ENCODE results near the gene KIF7.

The KIF7 gene

GRCh38 chr15:89627256-89627970 is 27.9 kb downstream of the KIF7 start:
- Histone ChIP-seq H3K4me1 (ENCODE audit: insufficient read depth, low read length) (no peaks in the 10 kb centered on the region), H3K27me3 (ENCODE audit: control insufficient read depth in 1 of 2, insufficient read depth in 2 of 2, low read length in 2 of 2) (no peaks in the 10 kb centered on the region), H3K27ac (ENCODE audit: low read depth, low read length) (no peak overlapping the region), H3K4me3 (ENCODE audit: low read depth in 1 of 2, low read length in 2 of 2) (no peak overlapping the region), H3K9me3 (ENCODE audit: low read length) (no peaks in the 10 kb centered on the region), H3K9ac (ENCODE audit: low read length) (no peak overlapping the region), H3K36me3 (ENCODE audit: insufficient read depth, low read length) (peaks cover 42% of the 10 kb centered on the region)

GRCh38 chr15:89625716-89626115 is 29.6 kb downstream of the KIF7 start:
- H3K9ac ChIP-seq (ENCODE audit: low read length), result no peak overlapping the region
- no peak overlapping the region for H3K4me3 ChIP-seq (ENCODE audit: low read depth in 1 of 2, low read length in 2 of 2)
- no peaks in the 10 kb centered on the region for H3K27me3 ChIP-seq (ENCODE audit: control insufficient read depth in 1 of 2, insufficient read depth in 2 of 2, low read length in 2 of 2)
- H3K9me3 ChIP-seq (ENCODE audit: low read length), result no peaks in the 10 kb centered on the region
- no peaks in the 10 kb centered on the region for H3K4me1 ChIP-seq (ENCODE audit: insufficient read depth, low read length)
- H3K27ac ChIP-seq (ENCODE audit: low read depth, low read length), result no peak overlapping the region
- peaks cover 25% of the 10 kb centered on the region for H3K36me3 ChIP-seq (ENCODE audit: insufficient read depth, low read length)

GRCh38 chr15:89623165-89623564 is 32.1 kb downstream of the KIF7 start:
- Histone ChIP-seq H3K36me3 (ENCODE audit: insufficient read depth, low read length) (peaks cover 7% of the 10 kb centered on the region), H3K9me3 (ENCODE audit: low read length) (no peaks in the 10 kb centered on the region), H3K27me3 (ENCODE audit: control insufficient read depth in 1 of 2, insufficient read depth in 2 of 2, low read length in 2 of 2) (no peaks in the 10 kb centered on the region), H3K4me3 (ENCODE audit: low read depth in 1 of 2, low read length in 2 of 2) (no peak overlapping the region), H3K27ac (ENCODE audit: low read depth, low read length) (no peak overlapping the region), H3K9ac (ENCODE audit: low read length) (no peak overlapping the region), H3K4me1 (ENCODE audit: insufficient read depth, low read length) (no peaks in the 10 kb centered on the region)

GRCh38 chr15:89621547-89621946 is 33.7 kb downstream of the KIF7 start:
- Histone ChIP-seq H3K9me3 (ENCODE audit: low read length) (no peaks in the 10 kb centered on the region), H3K27me3 (ENCODE audit: control insufficient read depth in 1 of 2, insufficient read depth in 2 of 2, low read length in 2 of 2) (no peaks in the 10 kb centered on the region), H3K4me1 (ENCODE audit: insufficient read depth, low read length) (no peaks in the 10 kb centered on the region), H3K4me3 (ENCODE audit: low read depth in 1 of 2, low read length in 2 of 2) (no peak overlapping the region), H3K9ac (ENCODE audit: low read length) (no peak overlapping the region), H3K27ac (ENCODE audit: low read depth, low read length) (no peak overlapping the region), H3K36me3 (ENCODE audit: insufficient read depth, low read length) (peaks cover 7% of the 10 kb centered on the region)

DNA sequence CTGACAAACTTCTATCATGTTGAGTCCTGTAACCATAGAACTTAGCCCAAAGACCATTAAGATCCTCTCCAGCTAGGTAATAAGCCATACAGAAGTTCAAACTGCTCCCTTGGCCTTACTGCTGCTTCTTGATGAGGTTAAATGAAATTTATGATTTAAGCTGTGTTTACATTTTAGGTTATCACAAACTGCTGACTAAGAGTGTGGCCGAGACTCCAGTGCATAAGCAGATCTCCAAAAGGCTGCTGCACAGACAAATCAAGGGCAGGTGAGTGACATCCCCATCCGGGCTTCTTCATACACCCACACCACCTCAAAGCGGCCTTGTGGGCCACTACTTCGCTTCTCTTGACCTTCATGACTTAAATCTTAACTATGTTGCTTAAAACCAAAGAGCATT is 39.0 kb downstream of the KIF7 start:
- no peaks in the 10 kb centered on the region for H3K9me3 ChIP-seq (ENCODE audit: low read length)
- no peak overlapping the region for H3K27ac ChIP-seq (ENCODE audit: low read depth, low read length)
- no peak overlapping the region for H3K9ac ChIP-seq (ENCODE audit: low read length)
- no peaks in the 10 kb centered on the region for H3K27me3 ChIP-seq (ENCODE audit: control insufficient read depth in 1 of 2, insufficient read depth in 2 of 2, low read length in 2 of 2)
- H3K36me3 ChIP-seq (ENCODE audit: insufficient read depth, low read length), result no peaks in the 10 kb centered on the region
- no peaks in the 10 kb centered on the region for H3K4me1 ChIP-seq (ENCODE audit: insufficient read depth, low read length)
- H3K4me3 ChIP-seq (ENCODE audit: low read depth in 1 of 2, low read length in 2 of 2), result no peak overlapping the region

- Histone ChIP-seq H3K4me1 (ENCODE audit: insufficient read depth, low read length) (no peaks in the 10 kb centered on the region), H3K9me3 (ENCODE audit: low read length) (no peaks in the 10 kb centered on the region), H3K27ac (ENCODE audit: low read depth, low read length) (no peak overlapping the region), H3K36me3 (ENCODE audit: insufficient read depth, low read length) (no peaks in the 10 kb centered on the region), H3K4me3 (ENCODE audit: low read depth in 1 of 2, low read length in 2 of 2) (no peak overlapping the region), H3K9ac (ENCODE audit: low read length) (no peak overlapping the region), H3K27me3 (ENCODE audit: control insufficient read depth in 1 of 2, insufficient read depth in 2 of 2, low read length in 2 of 2) (no peaks in the 10 kb centered on the region)
Measured at GRCh38 chr15:89615135-89615534, 40.1 kb downstream of the KIF7 start.

- Histone ChIP-seq H3K4me1 (ENCODE audit: insufficient read depth, low read length) (no peaks in the 10 kb centered on the region), H3K27ac (ENCODE audit: low read depth, low read length) (no peak overlapping the region), H3K9me3 (ENCODE audit: low read length) (no peaks in the 10 kb centered on the region), H3K27me3 (ENCODE audit: control insufficient read depth in 1 of 2, insufficient read depth in 2 of 2, low read length in 2 of 2) (no peaks in the 10 kb centered on the region), H3K36me3 (ENCODE audit: insufficient read depth, low read length) (no peaks in the 10 kb centered on the region), H3K9ac (ENCODE audit: low read length) (no peak overlapping the region), H3K4me3 (ENCODE audit: low read depth in 1 of 2, low read length in 2 of 2) (no peak overlapping the region)
Measured at GRCh38 chr15:89614164-89614563, 41.1 kb downstream of the KIF7 start.

DNA sequence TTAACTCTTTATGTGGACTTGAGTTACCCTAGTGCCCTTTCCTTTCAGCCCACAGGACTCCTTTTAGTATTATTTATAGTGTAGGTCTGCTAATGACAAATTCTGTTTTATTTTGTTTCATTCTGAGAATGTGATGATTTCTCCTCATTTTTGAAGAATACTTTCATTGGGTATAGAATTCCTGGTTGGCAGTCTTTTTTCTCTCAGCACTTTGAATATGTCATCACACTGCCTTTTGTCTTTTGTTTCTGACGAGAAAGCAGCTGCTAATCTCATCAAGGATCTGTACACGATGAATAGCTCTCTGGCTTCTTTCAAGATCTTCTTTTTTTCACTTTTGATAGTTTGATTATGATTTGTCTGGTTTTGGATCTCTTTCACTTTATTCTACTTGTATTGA is 42.2 kb downstream of the KIF7 start:
- Histone ChIP-seq H3K36me3 (ENCODE audit: insufficient read depth, low read length) (no peaks in the 10 kb centered on the region), H3K9ac (ENCODE audit: low read length) (no peak overlapping the region), H3K4me1 (ENCODE audit: insufficient read depth, low read length) (no peaks in the 10 kb centered on the region), H3K9me3 (ENCODE audit: low read length) (no peaks in the 10 kb centered on the region), H3K27me3 (ENCODE audit: control insufficient read depth in 1 of 2, insufficient read depth in 2 of 2, low read length in 2 of 2) (no peaks in the 10 kb centered on the region), H3K27ac (ENCODE audit: low read depth, low read length) (no peak overlapping the region), H3K4me3 (ENCODE audit: low read depth in 1 of 2, low read length in 2 of 2) (no peak overlapping the region)

- no peaks in the 10 kb centered on the region for H3K4me1 ChIP-seq (ENCODE audit: insufficient read depth, low read length)
- H3K36me3 ChIP-seq (ENCODE audit: insufficient read depth, low read length), result no peaks in the 10 kb centered on the region
- H3K9ac ChIP-seq (ENCODE audit: low read length), result no peak overlapping the region
- no peaks in the 10 kb centered on the region for H3K9me3 ChIP-seq (ENCODE audit: low read length)
- no peak overlapping the region for H3K4me3 ChIP-seq (ENCODE audit: low read depth in 1 of 2, low read length in 2 of 2)
- H3K27ac ChIP-seq (ENCODE audit: low read depth, low read length), result no peak overlapping the region
- H3K27me3 ChIP-seq (ENCODE audit: control insufficient read depth in 1 of 2, insufficient read depth in 2 of 2, low read length in 2 of 2), result no peaks in the 10 kb centered on the region
Measured at GRCh38 chr15:89611317-89611716, 44.0 kb downstream of the KIF7 start.

GRCh38 chr15:89599021-89599420 is 56.2 kb downstream of the KIF7 start:
- Histone ChIP-seq H3K36me3 (ENCODE audit: insufficient read depth, low read length) (no peaks in the 10 kb centered on the region), H3K4me1 (ENCODE audit: insufficient read depth, low read length) (no peaks in the 10 kb centered on the region), H3K9ac (ENCODE audit: low read length) (no peak overlapping the region), H3K27me3 (ENCODE audit: control insufficient read depth in 1 of 2, insufficient read depth in 2 of 2, low read length in 2 of 2) (no peaks in the 10 kb centered on the region), H3K27ac (ENCODE audit: low read depth, low read length) (no peak overlapping the region), H3K9me3 (ENCODE audit: low read length) (no peaks in the 10 kb centered on the region), H3K4me3 (ENCODE audit: low read depth in 1 of 2, low read length in 2 of 2) (no peak overlapping the region)

- H3K27me3 ChIP-seq (ENCODE audit: control insufficient read depth in 1 of 2, insufficient read depth in 2 of 2, low read length in 2 of 2), result no peaks in the 10 kb centered on the region
- H3K4me1 ChIP-seq (ENCODE audit: insufficient read depth, low read length), result no peaks in the 10 kb centered on the region
- no peaks in the 10 kb centered on the region for H3K9me3 ChIP-seq (ENCODE audit: low read length)
- no peak overlapping the region for H3K4me3 ChIP-seq (ENCODE audit: low read depth in 1 of 2, low read length in 2 of 2)
- H3K27ac ChIP-seq (ENCODE audit: low read depth, low read length), result no peak overlapping the region
- H3K9ac ChIP-seq (ENCODE audit: low read length), result no peak overlapping the region
- no peaks in the 10 kb centered on the region for H3K36me3 ChIP-seq (ENCODE audit: insufficient read depth, low read length)
Measured at GRCh38 chr15:89593018-89593417, 62.2 kb downstream of the KIF7 start.

GRCh38 chr15:89591834-89592233 is 63.4 kb downstream of the KIF7 start:
- no peak overlapping the region for H3K4me3 ChIP-seq (ENCODE audit: low read depth in 1 of 2, low read length in 2 of 2)
- no peak overlapping the region for H3K27ac ChIP-seq (ENCODE audit: low read depth, low read length)
- H3K9me3 ChIP-seq (ENCODE audit: low read length), result no peaks in the 10 kb centered on the region
- H3K9ac ChIP-seq (ENCODE audit: low read length), result no peak overlapping the region
- H3K36me3 ChIP-seq (ENCODE audit: insufficient read depth, low read length), result no peaks in the 10 kb centered on the region
- H3K4me1 ChIP-seq (ENCODE audit: insufficient read depth, low read length), result no peaks in the 10 kb centered on the region
- H3K27me3 ChIP-seq (ENCODE audit: control insufficient read depth in 1 of 2, insufficient read depth in 2 of 2, low read length in 2 of 2), result no peaks in the 10 kb centered on the region
